ENCODE measurements around the gene PPP6R1. TPM values are rescaled to one million over a fixed set of nuclear protein-coding genes. Genes with fewer than 3 reads are reported as not detected.

The PPP6R1 gene
- total RNA-seq, 2 donors from 2014 or later, result 46.7 to 52.3 TPM

DNA sequence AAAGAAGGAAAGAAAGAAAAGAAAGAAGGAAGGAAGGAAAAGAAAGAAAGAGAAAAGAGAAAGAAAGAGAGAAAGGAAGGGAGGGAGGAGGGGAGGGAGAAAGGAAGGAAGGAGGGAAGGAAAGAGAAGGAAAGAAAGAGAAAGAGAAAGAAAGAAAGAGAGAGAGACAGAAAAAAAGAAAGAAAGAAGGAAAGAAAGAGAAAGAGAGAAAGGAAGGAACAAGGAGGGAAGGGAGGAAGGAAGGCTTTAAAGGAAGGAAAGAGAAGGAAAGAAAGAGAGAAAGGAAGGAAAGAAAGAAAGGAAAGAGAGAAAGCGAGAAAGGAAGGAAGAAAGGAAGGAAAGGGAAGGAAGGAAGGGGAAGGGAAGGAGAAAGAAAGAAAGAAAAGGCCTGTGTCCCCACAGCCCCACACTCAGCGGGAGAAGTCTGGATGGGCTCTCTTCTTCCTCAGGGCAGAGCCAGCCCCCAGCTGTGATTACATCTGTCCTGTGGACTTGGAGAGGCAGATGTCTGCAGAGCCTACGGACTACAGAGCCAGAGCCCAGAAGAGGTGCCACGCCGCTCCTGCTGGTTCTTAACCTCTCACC, 59.1 kb downstream of the PPP6R1 start:
- H3K36me3 ChIP-seq, result no peaks in the 10 kb centered on the region
- H3K4me3 ChIP-seq, result no peak overlapping the region
- DNase-seq (ENCODE audit: low spot score) (no peak), ATAC-seq (ENCODE audit: insufficient number of reproducible peaks, low FRiP score, low read depth) (no peak)
- H3K4me1 ChIP-seq (ENCODE audit: control insufficient read depth in 1 of 2, low read depth in 2 of 2), result no peaks in the 10 kb centered on the region
- H3K9me3 ChIP-seq, result no peaks in the 10 kb centered on the region
- H3K27ac ChIP-seq, result no peak overlapping the region
- no peak for TF ChIP-seq CTCF (IDR thresholded peaks at IDR 0.05)
- no peaks in the 10 kb centered on the region for H3K27me3 ChIP-seq (replicated peaks; ENCODE audit: insufficient read depth)

DNA sequence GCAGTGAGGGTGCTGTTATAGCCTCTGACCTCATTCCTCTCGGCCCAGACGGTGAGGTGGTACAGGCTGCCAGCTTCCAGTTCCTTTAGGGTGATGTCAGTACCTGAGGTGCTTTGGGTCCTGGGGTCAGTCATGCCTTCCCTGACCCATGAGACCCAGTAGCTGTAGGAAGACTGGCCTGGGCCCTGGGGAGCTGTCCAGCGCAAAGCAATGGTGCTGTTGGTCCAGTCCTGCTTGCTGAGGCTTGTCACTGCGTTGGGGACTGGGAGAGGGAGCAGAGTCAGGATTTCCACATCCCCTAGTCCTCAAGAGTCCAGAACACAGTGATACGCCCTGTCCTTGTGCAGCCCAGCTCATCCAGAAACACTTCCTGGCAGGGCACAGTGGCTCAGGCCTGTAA, 60.2 kb downstream of the PPP6R1 start:
- H3K4me1 ChIP-seq (ENCODE audit: control insufficient read depth in 1 of 2, low read depth in 2 of 2), result no peaks in the 10 kb centered on the region
- no peak overlapping the region for H3K27ac ChIP-seq
- no peaks in the 10 kb centered on the region for H3K27me3 ChIP-seq (replicated peaks; ENCODE audit: insufficient read depth)
- DNase-seq (ENCODE audit: low spot score), result no peak
- H3K4me3 ChIP-seq, result no peak overlapping the region
- no peak for ATAC-seq (ENCODE audit: insufficient number of reproducible peaks, low FRiP score, low read depth)
- H3K9me3 ChIP-seq, result no peaks in the 10 kb centered on the region
- H3K36me3 ChIP-seq, result no peaks in the 10 kb centered on the region
- TF ChIP-seq CTCF (IDR thresholded peaks at IDR 0.05), result no peak

DNA sequence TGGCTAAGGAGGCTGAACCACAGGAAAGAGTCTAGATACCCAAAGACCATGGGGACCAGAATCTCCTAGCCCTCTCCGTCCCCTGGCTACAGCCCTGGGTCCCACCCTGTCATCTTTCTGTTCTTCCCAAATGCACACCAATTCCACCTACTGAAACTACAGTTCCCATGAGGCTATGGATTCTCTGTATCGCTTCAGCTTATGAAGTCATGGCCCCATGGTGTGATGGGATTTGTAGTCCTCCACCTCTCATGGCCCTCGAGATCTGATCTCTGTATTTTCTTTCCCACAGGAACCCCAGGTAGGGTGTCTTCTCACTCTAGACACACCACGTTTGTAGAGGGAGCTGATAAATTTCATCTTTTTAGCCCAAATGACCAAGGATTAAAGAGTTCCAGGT, 61.3 kb downstream of the PPP6R1 start:
- no peaks in the 10 kb centered on the region for H3K27me3 ChIP-seq (replicated peaks; ENCODE audit: insufficient read depth)
- no peaks in the 10 kb centered on the region for H3K4me1 ChIP-seq (ENCODE audit: control insufficient read depth in 1 of 2, low read depth in 2 of 2)
- H3K4me3 ChIP-seq, result no peak overlapping the region
- ATAC-seq (ENCODE audit: insufficient number of reproducible peaks, low FRiP score, low read depth), result no peak
- no peaks in the 10 kb centered on the region for H3K9me3 ChIP-seq
- no peak for DNase-seq (ENCODE audit: low spot score)
- H3K36me3 ChIP-seq, result no peaks in the 10 kb centered on the region
- TF ChIP-seq CTCF (IDR thresholded peaks at IDR 0.05), result no peak
- no peak overlapping the region for H3K27ac ChIP-seq

DNA sequence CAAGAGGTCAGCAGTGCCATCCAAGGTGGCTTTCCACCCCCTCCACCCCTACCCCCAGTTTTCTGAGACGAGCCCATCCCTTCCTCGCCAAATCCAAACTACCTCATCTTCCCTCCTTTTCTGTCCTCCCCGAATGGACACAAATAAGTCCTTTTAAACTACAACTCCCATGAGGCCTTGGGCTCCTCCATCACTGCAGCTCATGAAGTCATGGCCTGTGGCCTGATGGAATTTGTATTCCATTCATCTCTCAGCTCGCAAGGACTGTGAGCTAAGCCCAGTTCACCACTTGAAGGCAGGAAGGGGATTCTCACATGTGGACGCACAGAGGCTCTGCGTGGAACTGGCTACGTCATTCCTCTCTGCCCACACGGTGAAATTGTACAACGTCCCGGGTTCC, 62.0 kb downstream of the PPP6R1 start:
- no peak for TF ChIP-seq CTCF (IDR thresholded peaks at IDR 0.05)
- Histone ChIP-seq H3K9me3 (no peaks in the 10 kb centered on the region), H3K36me3 (no peaks in the 10 kb centered on the region), H3K4me3 (no peak overlapping the region), H3K4me1 (ENCODE audit: control insufficient read depth in 1 of 2, low read depth in 2 of 2) (no peaks in the 10 kb centered on the region), H3K27ac (no peak overlapping the region), H3K27me3 (replicated peaks; ENCODE audit: insufficient read depth) (no peaks in the 10 kb centered on the region)
- ATAC-seq (ENCODE audit: insufficient number of reproducible peaks, low FRiP score, low read depth), result no peak
- DNase-seq (ENCODE audit: low spot score), result no peak

- Histone ChIP-seq H3K36me3 (no peaks in the 10 kb centered on the region), H3K4me1 (ENCODE audit: control insufficient read depth in 1 of 2, low read depth in 2 of 2) (no peaks in the 10 kb centered on the region), H3K27ac (no peak overlapping the region), H3K9me3 (no peaks in the 10 kb centered on the region), H3K4me3 (no peak overlapping the region), H3K27me3 (replicated peaks; ENCODE audit: insufficient read depth) (no peaks in the 10 kb centered on the region)
- no peak for TF ChIP-seq CTCF (IDR thresholded peaks at IDR 0.05)
- DNase-seq (ENCODE audit: low spot score), result no peak
- no peak for ATAC-seq (ENCODE audit: insufficient number of reproducible peaks, low FRiP score, low read depth)
These were observed 65.3 kb downstream of the PPP6R1 start for GRCh38 chr19:55193481-55193880.
